ENCODE measurements around the gene ZBTB17. TPM values are rescaled to one million over a fixed set of nuclear protein-coding genes. Genes with fewer than 3 reads are reported as not detected.

Gene ZBTB17
- total RNA-seq, 1 donor from 2014 or later, result 38.5 TPM

DNA sequence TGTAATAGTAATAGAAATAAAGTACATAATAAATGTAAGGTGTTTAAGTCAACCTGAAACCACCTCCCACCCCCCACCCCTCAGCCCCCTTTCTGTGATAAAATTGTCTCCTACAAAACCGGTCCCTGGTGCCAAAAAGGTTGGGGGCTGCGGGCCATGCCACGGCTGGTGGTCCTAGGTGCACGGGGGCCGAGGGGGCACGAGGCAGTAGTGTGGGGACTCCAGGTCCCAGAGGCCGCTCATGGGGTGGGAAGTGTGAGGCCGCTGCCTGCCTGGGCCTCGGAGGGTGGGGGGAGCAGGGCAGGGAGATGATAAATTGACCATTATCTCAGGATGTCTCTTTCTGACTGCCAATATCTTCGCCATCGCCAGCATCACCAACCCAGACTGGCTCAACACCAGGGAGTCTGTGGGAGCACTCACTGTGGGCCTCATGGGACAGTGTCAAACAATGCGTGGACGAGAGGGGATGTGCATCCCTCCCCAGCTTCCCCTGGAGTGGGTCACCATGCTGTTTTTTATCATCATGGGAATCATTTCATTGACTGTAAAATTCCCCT is 6.5 kb downstream of the ZBTB17 start:
- Histone ChIP-seq H3K27me3 (no peaks in the 10 kb centered on the region), H3K27ac (no peak overlapping the region), H3K4me3 (no peak overlapping the region), H3K36me3 (peaks cover 0 to 14% of the 10 kb centered on the region in 2 donors), H3K9me3 (no peaks in the 10 kb centered on the region), H3K4me1 (peaks cover 44% of the 10 kb centered on the region)
- DNase-seq (ENCODE audit: extremely low spot score in 2 of 2), result no peak
- TF ChIP-seq POLR2A (IDR thresholded peaks at IDR 0.05), result no peak
- TF ChIP-seq POLR2AphosphoS5 (IDR thresholded peaks at IDR 0.05; ENCODE audit: insufficient read depth in 1 of 2, low read depth in 1 of 2), result no peak
- no peak for TF ChIP-seq CTCF (IDR thresholded peaks at IDR 0.05)
- intact Hi-C loops (cut with DNase I), result no loop called here

- no peaks in the 10 kb centered on the region for H3K27me3 ChIP-seq
- DNase-seq (ENCODE audit: extremely low spot score in 2 of 2), result no peak
Measured at GRCh38 chr1:15968172-15968571, 7.7 kb downstream of the ZBTB17 start.

GRCh38 chr1:15966956-15967344 is 9.0 kb downstream of the ZBTB17 start:
- H3K4me1 ChIP-seq, result peaks cover 39% of the 10 kb centered on the region
- intact Hi-C loops (cut with DNase I), result no loop called here
- TF ChIP-seq POLR2A (IDR thresholded peaks at IDR 0.05) (no peak), CTCF (IDR thresholded peaks at IDR 0.05) (no peak), POLR2AphosphoS5 (IDR thresholded peaks at IDR 0.05; ENCODE audit: insufficient read depth in 1 of 2, low read depth in 1 of 2) (no peak)
- no peak overlapping the region for H3K4me3 ChIP-seq
- no peak for DNase-seq (ENCODE audit: extremely low spot score in 2 of 2)
- no peaks in the 10 kb centered on the region for H3K27me3 ChIP-seq
- no peaks in the 10 kb centered on the region for H3K9me3 ChIP-seq
- H3K36me3 ChIP-seq, result peaks cover 0 to 8% of the 10 kb centered on the region in 2 donors
- no peak overlapping the region for H3K27ac ChIP-seq

More at GRCh38 chr1:15968172-15968571, 7.7 kb downstream of the ZBTB17 start:
- TF ChIP-seq POLR2AphosphoS5 (IDR thresholded peaks at IDR 0.05; ENCODE audit: insufficient read depth in 1 of 2, low read depth in 1 of 2), result no peak
- no peak for TF ChIP-seq POLR2A (IDR thresholded peaks at IDR 0.05)
- no peak for TF ChIP-seq CTCF (IDR thresholded peaks at IDR 0.05)
- Histone ChIP-seq H3K27ac (no peak overlapping the region), H3K4me1 (peaks cover 42% of the 10 kb centered on the region), H3K9me3 (no peaks in the 10 kb centered on the region), H3K4me3 (no peak overlapping the region), H3K36me3 (peaks cover 0 to 14% of the 10 kb centered on the region in 2 donors)
- intact Hi-C loops (cut with DNase I), result no loop called here

DNA sequence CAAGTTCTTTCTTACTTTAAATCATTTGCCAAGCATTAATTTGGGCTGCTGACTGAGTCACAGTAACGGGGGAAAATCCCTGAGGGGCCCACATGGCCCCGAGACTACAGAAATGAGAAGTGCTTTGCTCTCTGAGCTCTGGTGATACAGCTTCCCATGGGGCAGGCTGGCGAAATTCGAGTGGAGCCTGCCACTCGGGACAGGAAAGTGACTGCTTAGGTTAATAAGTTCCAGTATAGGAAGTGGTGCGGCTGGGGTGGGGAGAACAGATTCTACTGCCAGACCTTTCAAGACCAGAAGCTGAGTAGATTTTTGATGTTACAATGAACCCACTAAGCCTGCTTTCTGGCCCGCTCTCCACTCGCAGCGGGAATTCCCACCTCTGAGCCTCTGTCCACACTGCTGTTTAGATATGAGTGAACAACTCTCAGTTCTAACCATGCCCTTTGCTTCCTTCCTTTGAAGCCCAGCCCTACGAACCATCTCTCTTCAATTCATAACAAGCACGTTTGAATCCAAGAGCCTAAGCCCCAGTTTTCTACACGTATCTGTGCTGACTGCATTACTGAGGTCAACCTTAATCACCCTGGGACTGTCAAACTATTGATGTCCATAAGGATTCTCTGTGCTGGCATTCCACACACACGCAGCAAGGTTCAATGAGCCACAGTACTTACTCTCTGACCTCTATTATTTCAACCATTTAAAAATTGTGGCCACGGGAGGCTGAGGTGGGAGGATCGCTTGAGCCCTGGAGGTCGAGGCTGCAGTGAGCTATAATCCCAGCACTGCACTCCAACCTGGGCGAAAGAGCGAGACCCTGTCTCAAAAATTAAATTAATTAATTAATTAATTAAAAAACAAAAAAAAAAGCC is 9.6 kb downstream of the ZBTB17 start:
- DNase-seq (ENCODE audit: extremely low spot score in 2 of 2), result no peak
- Histone ChIP-seq H3K9me3 (no peaks in the 10 kb centered on the region), H3K27ac (peak overlapping the region; percentile 66), H3K27me3 (no peaks in the 10 kb centered on the region), H3K4me3 (no peak overlapping the region), H3K4me1 (peaks cover 39% of the 10 kb centered on the region), H3K36me3 (peaks cover 0 to 8% of the 10 kb centered on the region in 2 donors)
- TF ChIP-seq POLR2AphosphoS5 (IDR thresholded peaks at IDR 0.05; ENCODE audit: insufficient read depth in 1 of 2, low read depth in 1 of 2), result no peak
- TF ChIP-seq CTCF (IDR thresholded peaks at IDR 0.05), result no peak
- no peak for TF ChIP-seq POLR2A (IDR thresholded peaks at IDR 0.05)
- intact Hi-C loops (cut with DNase I), result no loop called here
